ENCODE measurements around the gene PRDX3.
"Not testable (repeated sequence)": the region's sequence is repeated elsewhere in the genome, so short reads cannot be mapped to it uniquely, and the experiment has no call there.

Gene PRDX3

GRCh38 chr10:119138346-119139306 lies 40.0 kb downstream of the PRDX3 start:
- no peaks in the 10 kb centered on the region for H3K27me3 ChIP-seq
- no peaks in the 10 kb centered on the region for H3K9me3 ChIP-seq
- peaks cover 23% of the 10 kb centered on the region for H3K36me3 ChIP-seq
- no peak overlapping the region for H3K4me3 ChIP-seq (ENCODE audit: low read depth, low read length)
- DNase-seq: no peak
- peaks cover under 1% of the 10 kb centered on the region; the same call in 1 of the 2 replicates for H3K4me1 ChIP-seq
- no peak for TF ChIP-seq CTCF (IDR thresholded peaks at IDR 0.05; ENCODE audit: low read depth, low read length)

- not testable (repeated sequence) for H3K27me3 ChIP-seq; H3K9me3 ChIP-seq; H3K4me1 ChIP-seq; DNase-seq; H3K4me3 ChIP-seq (ENCODE audit: low read depth, low read length)
- TF ChIP-seq CTCF (IDR thresholded peaks at IDR 0.05; ENCODE audit: low read depth, low read length): 0 out of 2 replicates have a peak, but pooled peaks have one; percentile 11
- H3K36me3 ChIP-seq: peaks cover 23% of the 10 kb centered on the region
Measured at GRCh38 chr10:119137878-119138277, 40.7 kb downstream of the PRDX3 start.

- H3K36me3 ChIP-seq: peaks cover 20% of the 10 kb centered on the region
- no peak for DNase-seq
- H3K4me1 ChIP-seq: no peaks in the 10 kb centered on the region
- no peaks in the 10 kb centered on the region for H3K9me3 ChIP-seq
- no peaks in the 10 kb centered on the region for H3K27me3 ChIP-seq
- no peak for TF ChIP-seq CTCF (IDR thresholded peaks at IDR 0.05; ENCODE audit: low read depth, low read length)
- H3K4me3 ChIP-seq (ENCODE audit: low read depth, low read length): no peak overlapping the region
Measured at GRCh38 chr10:119136084-119136483, 42.5 kb downstream of the PRDX3 start.

- no peaks in the 10 kb centered on the region for H3K9me3 ChIP-seq
- no peak overlapping the region for H3K4me3 ChIP-seq (ENCODE audit: low read depth, low read length)
- H3K36me3 ChIP-seq: peaks cover 17% of the 10 kb centered on the region
- H3K4me1 ChIP-seq: no peaks in the 10 kb centered on the region
- H3K27me3 ChIP-seq: no peaks in the 10 kb centered on the region
- no peak for DNase-seq
- no peak for TF ChIP-seq CTCF (IDR thresholded peaks at IDR 0.05; ENCODE audit: low read depth, low read length)
Measured at GRCh38 chr10:119135513-119135881, 43.1 kb downstream of the PRDX3 start.

GRCh38 chr10:119133949-119134348 lies 44.7 kb downstream of the PRDX3 start:
- no peaks in the 10 kb centered on the region for H3K27me3 ChIP-seq
- no peak for TF ChIP-seq CTCF (IDR thresholded peaks at IDR 0.05; ENCODE audit: low read depth, low read length)
- peaks cover 10% of the 10 kb centered on the region for H3K36me3 ChIP-seq
- H3K9me3 ChIP-seq: no peaks in the 10 kb centered on the region
- no peak for DNase-seq
- H3K4me1 ChIP-seq: no peaks in the 10 kb centered on the region
- H3K4me3 ChIP-seq (ENCODE audit: low read depth, low read length): no peak overlapping the region
